GM19193 (cell line): ENCODE results near the gene PTOV1.

Source experiments
- POLR2A ChIP-seq: IDR thresholded peaks from 4 replicates; pipeline ENCODE4 v1.6.1; 2011; ENCODE audit not compliant: insufficient read depth, insufficient read length; ENCODE audit errors: extremely low read depth

Gene PTOV1

GRCh38 chr19:49894011-49894664, 43.2 kb downstream of the PTOV1 start:
- no peak for TF ChIP-seq POLR2A

DNA sequence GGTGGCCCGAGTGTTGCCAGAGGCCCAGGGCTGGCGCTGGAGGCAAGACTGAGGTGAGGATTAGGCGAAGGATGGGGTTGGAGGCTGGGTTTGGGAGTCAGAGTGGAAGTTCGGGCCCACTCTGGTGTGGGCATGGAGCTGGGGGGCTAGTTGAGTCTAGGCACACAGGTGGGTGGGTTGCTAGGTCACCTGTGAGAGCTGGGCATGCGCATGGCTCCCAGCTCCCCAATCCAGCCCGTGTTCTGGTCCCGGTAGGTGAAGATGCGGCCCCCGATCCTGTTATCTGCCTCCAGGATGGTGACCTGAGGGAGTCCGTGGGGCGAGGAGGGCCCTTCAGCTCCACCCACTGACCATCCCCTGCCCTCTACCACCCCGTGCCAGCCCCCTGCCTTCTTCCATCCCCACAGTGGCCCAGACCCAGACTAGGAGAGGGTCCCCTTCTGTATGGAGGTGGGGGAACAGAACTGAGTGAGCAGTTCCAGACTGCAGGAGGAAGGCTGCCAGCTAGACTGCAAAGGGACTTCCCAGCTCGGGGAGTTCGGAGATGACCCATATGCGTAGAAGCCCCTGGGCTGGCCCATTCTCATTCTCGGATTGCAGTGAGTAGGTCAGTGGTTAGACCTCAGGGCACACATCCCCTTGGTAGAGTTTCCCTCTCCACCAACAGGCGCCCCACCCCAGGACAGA, 44.1 kb downstream of the PTOV1 start:
- TF ChIP-seq POLR2A, result peak; percentile 67

DNA sequence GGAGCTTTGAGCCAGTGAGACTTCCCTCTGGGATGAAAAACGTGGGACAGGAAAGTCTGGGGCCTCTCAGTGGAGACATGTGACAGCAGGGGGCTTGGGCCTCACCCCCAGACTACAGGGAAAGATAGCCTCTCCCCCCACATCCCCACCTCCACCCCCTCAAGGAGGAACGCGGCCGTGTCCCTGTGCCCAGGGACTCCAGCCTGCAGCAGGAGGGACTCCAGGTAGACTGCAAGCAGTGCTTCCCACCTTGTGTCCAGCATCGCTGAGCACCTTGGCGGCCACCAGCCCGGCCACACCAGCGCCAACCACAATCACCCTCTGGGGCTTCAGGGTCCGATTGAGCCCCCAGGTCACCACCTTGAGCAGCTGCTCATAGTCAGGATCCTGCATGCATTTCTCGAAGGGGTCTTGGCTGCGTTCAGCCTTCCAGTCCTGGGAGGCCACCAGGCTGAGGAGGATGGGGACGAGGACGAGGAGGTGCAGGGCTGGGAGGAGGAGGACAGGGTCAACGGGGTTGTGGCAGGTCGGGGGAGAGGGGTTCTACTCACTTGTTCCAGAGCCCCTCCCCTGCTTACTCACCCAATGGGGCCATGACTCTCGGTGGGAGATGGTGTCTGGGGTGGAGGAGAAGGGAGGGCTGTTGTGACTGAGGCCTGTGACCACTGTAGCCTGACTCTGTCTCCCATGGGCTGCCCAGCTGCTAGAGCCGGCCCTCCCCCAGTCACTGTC, 44.8 kb downstream of the PTOV1 start:
- peak; percentile 44 for TF ChIP-seq POLR2A

GRCh38 chr19:49896863-49897621, 46.1 kb downstream of the PTOV1 start, which contains the start of gene IL4I1:
Gene IL4I1 (minus strand): TSS chr19:49896887. CDS start chr19:49896160, 727 bp downstream.
- TF ChIP-seq POLR2A, result peak; percentile 78

DNA sequence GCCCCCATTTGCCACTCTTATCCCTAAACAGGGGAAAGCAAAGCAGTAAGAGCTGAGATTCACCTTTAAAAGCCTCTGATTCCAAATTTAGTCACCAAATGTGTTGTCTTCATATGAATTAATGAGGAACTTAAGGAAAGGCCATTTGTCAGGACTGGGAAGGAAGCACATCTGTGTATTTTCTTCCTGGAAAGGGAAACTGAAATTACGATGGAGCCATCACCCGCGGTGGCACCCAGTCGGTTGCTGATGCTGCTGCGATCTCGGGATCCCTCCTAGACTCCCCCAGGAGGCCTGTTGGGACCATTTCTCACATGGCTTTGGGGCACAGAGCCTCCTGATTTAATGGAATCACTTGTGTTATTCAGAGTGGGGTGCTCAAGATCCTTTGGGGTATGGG, 53.2 kb downstream of the PTOV1 start:
- no peak for TF ChIP-seq POLR2A

DNA sequence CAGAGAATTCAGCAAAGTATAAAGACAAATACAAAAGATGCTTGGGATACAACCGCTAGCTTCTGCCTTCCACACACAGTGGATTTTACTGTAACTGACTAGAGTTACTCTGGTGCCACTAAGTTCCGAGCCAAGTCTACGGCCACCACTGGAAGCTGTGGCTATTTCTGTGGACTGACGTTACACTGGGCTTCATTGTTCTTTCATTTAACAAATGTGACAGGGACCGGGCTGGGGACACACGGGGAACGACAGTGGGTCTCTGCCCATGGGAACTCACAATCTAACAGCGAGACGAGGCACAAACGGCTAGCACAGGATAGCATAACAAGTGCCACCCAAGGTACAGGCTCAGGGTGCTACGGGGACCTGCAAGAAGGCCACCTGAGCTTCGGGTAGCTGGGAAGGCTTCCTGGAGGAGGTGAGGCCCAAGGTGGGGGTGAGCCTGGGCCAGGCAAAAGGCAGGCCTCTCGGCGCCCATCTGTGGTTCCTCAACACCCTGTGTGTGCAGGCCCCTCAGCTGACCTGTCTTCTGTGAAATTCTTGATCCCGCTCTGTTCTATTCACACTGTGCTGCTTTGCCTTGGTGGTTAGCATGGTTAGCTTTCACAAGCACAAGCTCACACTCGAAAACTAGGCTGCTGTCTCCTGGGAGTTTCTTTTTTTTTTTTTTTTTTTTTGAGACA, 56.1 kb downstream of the PTOV1 start:
- TF ChIP-seq POLR2A, result no peak

- no peak for TF ChIP-seq POLR2A
These were observed 56.9 kb downstream of the PTOV1 start for GRCh38 chr19:49907745-49908446.

GRCh38 chr19:49908480-49909420, 57.8 kb downstream of the PTOV1 start:
- TF ChIP-seq POLR2A, result no peak

DNA sequence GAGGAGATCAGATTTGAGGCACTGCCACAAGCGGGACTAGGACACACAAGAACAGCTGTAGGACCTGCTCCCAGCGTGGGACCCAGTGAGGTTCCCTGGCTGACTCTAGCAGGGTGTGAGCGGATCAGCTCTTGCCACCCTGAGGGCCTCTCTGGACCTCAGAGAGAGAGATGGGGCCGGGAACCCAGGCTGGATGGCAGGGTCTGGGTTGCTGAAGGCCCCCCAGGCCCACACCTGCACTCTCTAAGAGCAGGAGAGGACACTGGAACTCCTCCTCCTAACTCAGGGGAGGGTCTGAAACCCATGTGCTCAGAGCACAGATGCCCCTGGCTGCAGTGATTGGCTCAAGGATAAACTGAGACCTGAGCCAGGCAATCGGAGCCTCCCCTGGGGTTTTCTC, 59.2 kb downstream of the PTOV1 start:
- TF ChIP-seq POLR2A, result peak; percentile 16
